Measurements from ENCODE around the gene TMEM80.

GRCh38 chr11:673866-674265 is 21.8 kb upstream of the TMEM80 start:
- TF ChIP-seq CTCF (IDR thresholded peaks at IDR 0.05) (no peak), POLR2A (IDR thresholded peaks at IDR 0.05) (no peak), POLR2AphosphoS5 (IDR thresholded peaks at IDR 0.05) (no peak)
